Astrocyte of the spinal cord (primary cell): Measurements from ENCODE around the gene PELI3.

Experiments used
- DNase-seq: peaks from one replicate; pipeline ENCODE4 v3.0.0; 2011; ENCODE audit warnings: low read depth, low spot score
- H3K4me3 ChIP-seq: 2 replicates; pipeline ENCODE4 v1.5.1; 2011; ENCODE audit warnings: low read depth, mild to moderate bottlenecking, low read length, moderate library complexity
- in situ Hi-C: cut with HindIII; loops from 2 replicates; pipeline ENCODE4 v1.10.0; 2017; ENCODE audit warnings: low sequenced_read_pairs
- TF ChIP-seq, protein P1 (sequence below): IDR thresholded peaks from 2 replicates; pipeline ENCODE4 v1.5.1; 2012; ENCODE audit warnings: low read depth, mild to moderate bottlenecking, low read length, inconsistent platforms

The PELI3 gene

DNA sequence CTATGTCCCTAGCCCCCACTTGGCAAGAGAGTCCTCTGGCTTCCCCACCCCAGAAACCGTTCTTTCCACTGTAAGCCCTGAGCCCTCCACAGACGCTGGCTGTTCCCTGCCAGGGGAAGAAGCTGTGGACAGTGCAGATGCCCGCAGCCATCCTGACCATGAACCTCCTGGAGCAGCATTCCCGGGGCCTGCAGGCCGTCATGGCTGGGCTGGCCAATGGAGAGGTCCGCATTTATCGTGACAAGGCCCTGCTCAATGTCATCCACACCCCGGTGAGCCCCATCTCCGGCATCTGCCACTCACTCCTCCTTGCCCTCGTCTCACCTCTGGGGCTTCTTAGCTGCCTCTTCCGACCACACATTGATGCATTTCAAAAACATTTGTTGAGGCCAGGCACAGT, 56.9 kb downstream of the PELI3 start:
- DNase-seq = no peak
- in situ Hi-C loops = no loop called here
- no peak overlapping the region for H3K4me3 ChIP-seq
- TF ChIP-seq, protein P1, sequence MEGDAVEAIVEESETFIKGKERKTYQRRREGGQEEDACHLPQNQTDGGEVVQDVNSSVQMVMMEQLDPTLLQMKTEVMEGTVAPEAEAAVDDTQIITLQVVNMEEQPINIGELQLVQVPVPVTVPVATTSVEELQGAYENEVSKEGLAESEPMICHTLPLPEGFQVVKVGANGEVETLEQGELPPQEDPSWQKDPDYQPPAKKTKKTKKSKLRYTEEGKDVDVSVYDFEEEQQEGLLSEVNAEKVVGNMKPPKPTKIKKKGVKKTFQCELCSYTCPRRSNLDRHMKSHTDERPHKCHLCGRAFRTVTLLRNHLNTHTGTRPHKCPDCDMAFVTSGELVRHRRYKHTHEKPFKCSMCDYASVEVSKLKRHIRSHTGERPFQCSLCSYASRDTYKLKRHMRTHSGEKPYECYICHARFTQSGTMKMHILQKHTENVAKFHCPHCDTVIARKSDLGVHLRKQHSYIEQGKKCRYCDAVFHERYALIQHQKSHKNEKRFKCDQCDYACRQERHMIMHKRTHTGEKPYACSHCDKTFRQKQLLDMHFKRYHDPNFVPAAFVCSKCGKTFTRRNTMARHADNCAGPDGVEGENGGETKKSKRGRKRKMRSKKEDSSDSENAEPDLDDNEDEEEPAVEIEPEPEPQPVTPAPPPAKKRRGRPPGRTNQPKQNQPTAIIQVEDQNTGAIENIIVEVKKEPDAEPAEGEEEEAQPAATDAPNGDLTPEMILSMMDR = no peak

DNA sequence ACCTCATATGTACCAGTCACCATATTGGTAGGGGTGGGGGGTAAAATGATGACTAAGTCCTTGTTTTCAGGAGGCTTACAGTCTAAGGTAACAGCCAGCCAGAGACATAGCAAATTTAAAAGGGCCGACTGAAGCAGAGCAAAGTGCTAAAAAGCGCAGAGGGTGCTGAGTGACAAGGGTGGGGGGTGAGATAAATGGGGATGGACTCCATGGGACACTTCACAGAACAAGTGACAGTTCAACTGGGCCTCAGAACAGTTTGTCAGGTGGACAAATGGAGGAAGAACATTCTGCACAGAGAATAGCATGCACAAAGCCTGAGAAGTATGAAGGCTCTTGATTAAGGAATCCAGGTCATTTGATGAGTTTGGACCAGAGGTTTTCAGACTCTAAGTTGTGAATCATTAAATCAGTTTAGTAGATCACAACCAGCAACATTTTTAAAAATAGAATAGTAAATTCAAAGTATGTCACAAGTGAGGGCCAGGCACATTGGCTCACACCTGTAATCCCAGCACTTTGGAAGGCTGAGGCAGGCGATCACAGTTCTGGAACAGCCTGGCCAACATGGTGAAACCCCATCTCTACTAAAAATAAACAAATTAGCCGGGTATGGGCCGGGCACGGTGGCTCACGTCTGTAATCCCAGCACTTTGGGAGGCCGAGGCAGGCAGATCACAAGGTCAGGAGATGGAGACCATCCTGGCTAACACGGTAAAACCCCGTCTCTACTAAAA, 57.8 kb downstream of the PELI3 start:
- in situ Hi-C loops = no loop called here
- no peak overlapping the region for H3K4me3 ChIP-seq
- TF ChIP-seq, protein P1 = no peak
- no peak for DNase-seq
